Activated CD4-positive, alpha-beta T cell treated with anti-CD3 and anti-CD28 coated beads, Interleukin-2, amount 50 U/mL, for 24 hours (primary cell): ENCODE data around the gene VWA2.

ENCODE experiments used
- DNase-seq, 2 donors: peaks; one replicate each; pipeline ENCODE4 v3.0.0-alpha.2; 2020; ENCODE audit warnings: low read depth in 1 of 2, low spot score in 1 of 2

The VWA2 gene

GRCh38 chr10:114246679-114247305 lies 7.7 kb downstream of the VWA2 start:
- DNase-seq: no peak

GRCh38 chr10:114250236-114250635 lies 11.2 kb downstream of the VWA2 start:
- no peak for DNase-seq

- DNase-seq: no peak
Observed at GRCh38 chr10:114250716-114251115, 11.7 kb downstream of the VWA2 start.

- DNase-seq: no peak
Observed at GRCh38 chr10:114252092-114252491, 13.0 kb downstream of the VWA2 start.

GRCh38 chr10:114252883-114253282 lies 13.8 kb downstream of the VWA2 start:
- no peak for DNase-seq

- DNase-seq: no peak
Observed at GRCh38 chr10:114255227-114255626, 16.2 kb downstream of the VWA2 start.

GRCh38 chr10:114256008-114256765 lies 17.1 kb downstream of the VWA2 start:
- DNase-seq: no peak

GRCh38 chr10:114256822-114257221 lies 17.8 kb downstream of the VWA2 start:
- DNase-seq: no peak

- DNase-seq: no peak
Observed at GRCh38 chr10:114257498-114257897, 18.4 kb downstream of the VWA2 start.

GRCh38 chr10:114258274-114258840 lies 19.3 kb downstream of the VWA2 start:
- no peak for DNase-seq

GRCh38 chr10:114259824-114260223 lies 20.8 kb downstream of the VWA2 start:
- DNase-seq: no peak

- DNase-seq: no peak
Observed at GRCh38 chr10:114260366-114260765, 21.3 kb downstream of the VWA2 start.

- DNase-seq: no peak
Observed at GRCh38 chr10:114261076-114261475, 22.0 kb downstream of the VWA2 start.

GRCh38 chr10:114262496-114262895 lies 23.4 kb downstream of the VWA2 start:
- DNase-seq: no peak

GRCh38 chr10:114265392-114266053 lies 26.5 kb downstream of the VWA2 start:
- no peak for DNase-seq

- no peak for DNase-seq
Observed at GRCh38 chr10:114266521-114266920, 27.5 kb downstream of the VWA2 start.

- no peak for DNase-seq
Observed at GRCh38 chr10:114271075-114271778, 32.2 kb downstream of the VWA2 start.

- DNase-seq: no peak
Observed at GRCh38 chr10:114271779-114272167, 32.7 kb downstream of the VWA2 start.

GRCh38 chr10:114272696-114273095 lies 33.6 kb downstream of the VWA2 start:
- DNase-seq: no peak

GRCh38 chr10:114273910-114274309 lies 34.9 kb downstream of the VWA2 start:
- no peak for DNase-seq
